ENCODE data around the gene RALY.

GRCh38 chr20:34012330-34012729, 18.6 kb downstream of the RALY start:
- no peak for TF ChIP-seq EZH2phosphoT487 (IDR thresholded peaks at IDR 0.05; ENCODE audit: borderline replicate concordance)
- TF ChIP-seq, protein P1, sequence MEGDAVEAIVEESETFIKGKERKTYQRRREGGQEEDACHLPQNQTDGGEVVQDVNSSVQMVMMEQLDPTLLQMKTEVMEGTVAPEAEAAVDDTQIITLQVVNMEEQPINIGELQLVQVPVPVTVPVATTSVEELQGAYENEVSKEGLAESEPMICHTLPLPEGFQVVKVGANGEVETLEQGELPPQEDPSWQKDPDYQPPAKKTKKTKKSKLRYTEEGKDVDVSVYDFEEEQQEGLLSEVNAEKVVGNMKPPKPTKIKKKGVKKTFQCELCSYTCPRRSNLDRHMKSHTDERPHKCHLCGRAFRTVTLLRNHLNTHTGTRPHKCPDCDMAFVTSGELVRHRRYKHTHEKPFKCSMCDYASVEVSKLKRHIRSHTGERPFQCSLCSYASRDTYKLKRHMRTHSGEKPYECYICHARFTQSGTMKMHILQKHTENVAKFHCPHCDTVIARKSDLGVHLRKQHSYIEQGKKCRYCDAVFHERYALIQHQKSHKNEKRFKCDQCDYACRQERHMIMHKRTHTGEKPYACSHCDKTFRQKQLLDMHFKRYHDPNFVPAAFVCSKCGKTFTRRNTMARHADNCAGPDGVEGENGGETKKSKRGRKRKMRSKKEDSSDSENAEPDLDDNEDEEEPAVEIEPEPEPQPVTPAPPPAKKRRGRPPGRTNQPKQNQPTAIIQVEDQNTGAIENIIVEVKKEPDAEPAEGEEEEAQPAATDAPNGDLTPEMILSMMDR (conservative IDR thresholded peaks at IDR 0.05; ENCODE audit: low read length) = no peak

All from Loucy (cell line).